ENCODE measurements around the gene PWWP2B.

Gene PWWP2B

DNA sequence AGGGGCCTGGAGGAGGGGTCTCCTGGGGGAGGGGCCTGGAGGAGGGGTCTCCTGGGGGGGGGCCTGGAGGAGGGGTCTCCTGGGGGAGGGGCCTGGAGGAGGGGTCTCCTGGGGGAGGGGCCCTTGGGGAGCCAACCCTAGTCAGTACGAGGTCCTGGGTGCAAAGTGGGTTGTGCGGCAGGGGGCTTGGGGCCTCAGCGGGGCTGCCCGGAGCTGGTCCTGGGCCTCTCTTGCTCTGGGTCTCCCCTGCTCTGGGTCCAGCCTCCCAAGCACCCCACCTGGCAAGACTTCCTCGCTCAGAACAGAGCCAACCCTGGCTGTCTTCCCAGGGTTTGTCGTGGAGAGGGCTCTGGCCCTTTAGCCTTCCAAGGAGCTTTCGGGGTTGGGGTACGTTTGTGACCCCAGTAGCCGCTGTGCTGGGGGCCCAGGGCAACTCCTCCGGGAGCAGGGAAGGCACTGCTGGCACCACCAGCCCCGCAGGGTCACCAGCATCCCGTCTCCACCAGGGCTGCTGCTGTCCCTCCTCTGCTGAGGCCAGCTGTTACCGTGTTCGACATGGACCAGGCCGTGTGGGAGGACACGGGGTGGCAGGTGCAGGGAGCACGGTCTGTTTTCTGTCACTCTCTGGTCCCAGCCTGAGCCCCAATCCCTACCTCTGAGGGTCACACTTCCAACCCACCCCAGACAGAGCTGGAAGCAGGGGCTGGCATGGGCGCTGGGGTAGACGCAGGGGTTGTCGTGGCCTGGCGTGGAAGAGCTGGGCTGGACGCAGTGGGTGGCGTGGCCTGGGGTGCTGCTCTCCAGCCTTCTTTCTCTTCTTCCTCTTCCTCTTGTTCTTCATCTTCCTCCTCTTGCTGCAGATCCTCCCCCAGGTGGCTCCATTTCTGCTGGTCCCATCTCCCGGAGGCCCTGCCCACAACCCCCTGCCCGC lies 22.8 kb downstream of the PWWP2B start:
- DNase-seq (ENCODE audit: low spot score): no peak

DNA sequence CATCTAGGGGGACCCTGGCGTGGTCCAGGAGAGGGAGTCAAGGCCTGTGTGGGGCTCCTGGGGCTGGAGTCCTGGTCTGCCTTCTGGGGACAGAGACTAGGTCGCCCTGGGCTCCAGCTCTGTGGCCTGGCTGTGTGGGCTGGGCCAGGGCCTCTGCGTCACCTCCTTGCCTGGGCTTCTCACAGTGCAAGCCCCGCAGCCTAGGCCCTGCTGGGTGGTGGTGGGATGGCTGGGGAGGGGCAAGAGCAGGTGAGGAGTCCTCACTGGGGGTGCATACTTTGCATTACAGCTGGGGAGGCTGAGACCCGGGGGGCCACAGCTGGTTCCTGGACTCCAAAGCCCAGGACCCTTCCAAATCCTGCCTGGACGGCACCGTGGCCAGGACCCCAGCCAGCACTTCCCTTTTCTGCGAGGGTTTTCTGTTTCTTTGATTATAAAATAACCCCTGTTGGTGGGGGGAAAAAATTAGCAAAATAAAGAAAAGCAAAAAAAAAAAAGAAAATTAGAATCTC lies 23.5 kb downstream of the PWWP2B start:
- DNase-seq (ENCODE audit: low spot score): no peak

DNA sequence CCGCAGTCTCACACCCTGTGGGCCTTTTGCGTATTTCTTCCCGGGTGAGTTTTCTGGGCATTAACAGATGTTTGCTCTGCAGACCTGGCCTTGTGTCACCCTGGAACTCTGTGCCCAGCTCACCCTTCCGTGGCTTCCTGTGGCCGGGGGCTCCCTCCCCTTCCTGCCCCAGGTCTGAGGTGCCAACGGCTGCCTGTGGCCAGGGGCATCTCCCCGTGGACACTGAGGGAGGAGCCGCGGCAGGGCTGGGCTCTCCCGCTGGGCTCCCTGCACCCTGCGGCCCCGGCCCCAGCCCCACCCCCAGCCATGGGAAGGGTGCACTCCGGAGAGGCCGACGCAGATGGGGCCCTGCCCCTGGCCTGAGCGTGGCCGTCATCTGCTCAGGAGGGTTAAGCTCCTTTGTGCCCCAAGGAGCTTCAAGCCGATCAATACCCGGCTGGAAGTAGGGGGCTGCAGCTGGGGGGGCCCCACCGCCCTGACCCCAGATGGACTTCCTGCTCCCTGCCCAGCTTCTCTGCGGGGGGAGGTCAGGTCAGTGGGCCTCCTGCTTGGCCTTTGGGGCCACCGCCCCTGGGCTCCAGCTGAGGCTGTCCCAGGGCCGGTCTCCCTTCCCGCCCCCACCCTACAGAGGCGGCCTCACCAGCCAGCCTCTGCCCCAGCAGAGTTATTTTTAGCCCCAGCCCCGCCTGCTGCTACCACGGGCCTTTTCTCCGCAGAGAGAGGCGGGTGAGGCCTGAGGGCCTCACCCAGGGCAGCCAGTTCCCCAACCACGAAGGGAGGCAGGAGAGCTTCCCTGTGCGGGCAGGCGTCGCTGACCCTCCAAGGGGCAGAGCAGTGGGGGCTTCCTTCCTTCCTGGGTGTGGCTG lies 24.2 kb downstream of the PWWP2B start:
- DNase-seq (ENCODE audit: low spot score): no peak

DNA sequence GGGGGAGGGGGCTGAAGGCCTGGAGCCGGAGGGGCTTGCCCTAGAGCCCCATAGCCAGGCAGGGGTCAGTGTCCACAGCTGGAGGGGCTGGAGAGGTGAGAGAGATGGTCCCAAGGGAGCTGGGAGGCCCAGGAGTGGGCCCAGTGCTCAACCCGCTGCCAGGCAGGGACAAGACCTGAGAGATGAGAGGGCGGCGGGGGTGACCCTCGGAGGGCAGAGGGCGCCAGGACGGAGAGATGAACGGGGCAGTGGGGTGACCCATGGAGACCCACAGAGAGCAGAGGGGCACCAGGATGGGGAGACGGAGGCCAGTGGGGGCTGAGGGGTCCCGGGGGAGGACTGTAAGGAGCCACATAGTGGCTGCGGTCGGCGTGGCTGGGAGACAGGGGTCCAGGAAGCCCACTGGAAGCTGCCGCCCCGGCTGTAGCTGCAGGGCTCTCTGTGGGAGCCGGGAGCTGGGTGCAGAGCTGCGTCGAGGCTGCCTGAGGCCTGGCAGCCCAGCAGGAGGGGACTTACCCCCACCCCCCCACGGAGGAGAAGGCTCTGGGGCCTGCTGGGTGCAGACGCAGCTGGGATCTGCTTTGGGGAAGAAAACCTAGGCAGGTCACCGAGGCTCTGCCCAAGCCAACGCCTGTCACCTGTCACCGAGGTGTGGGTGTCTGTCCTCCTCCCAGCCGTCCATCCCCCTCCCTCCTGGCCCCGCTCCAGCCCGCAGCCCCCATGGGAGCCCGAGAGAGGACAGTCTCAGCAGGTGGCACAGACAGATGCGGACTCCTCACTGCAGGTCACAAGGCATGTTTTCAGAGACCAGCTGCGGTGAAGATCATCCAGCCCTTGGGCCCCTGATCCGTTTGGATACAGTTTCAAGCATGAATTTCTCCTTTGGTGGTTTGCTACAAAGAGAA lies 25.1 kb downstream of the PWWP2B start:
- DNase-seq (ENCODE audit: low spot score): no peak

DNA sequence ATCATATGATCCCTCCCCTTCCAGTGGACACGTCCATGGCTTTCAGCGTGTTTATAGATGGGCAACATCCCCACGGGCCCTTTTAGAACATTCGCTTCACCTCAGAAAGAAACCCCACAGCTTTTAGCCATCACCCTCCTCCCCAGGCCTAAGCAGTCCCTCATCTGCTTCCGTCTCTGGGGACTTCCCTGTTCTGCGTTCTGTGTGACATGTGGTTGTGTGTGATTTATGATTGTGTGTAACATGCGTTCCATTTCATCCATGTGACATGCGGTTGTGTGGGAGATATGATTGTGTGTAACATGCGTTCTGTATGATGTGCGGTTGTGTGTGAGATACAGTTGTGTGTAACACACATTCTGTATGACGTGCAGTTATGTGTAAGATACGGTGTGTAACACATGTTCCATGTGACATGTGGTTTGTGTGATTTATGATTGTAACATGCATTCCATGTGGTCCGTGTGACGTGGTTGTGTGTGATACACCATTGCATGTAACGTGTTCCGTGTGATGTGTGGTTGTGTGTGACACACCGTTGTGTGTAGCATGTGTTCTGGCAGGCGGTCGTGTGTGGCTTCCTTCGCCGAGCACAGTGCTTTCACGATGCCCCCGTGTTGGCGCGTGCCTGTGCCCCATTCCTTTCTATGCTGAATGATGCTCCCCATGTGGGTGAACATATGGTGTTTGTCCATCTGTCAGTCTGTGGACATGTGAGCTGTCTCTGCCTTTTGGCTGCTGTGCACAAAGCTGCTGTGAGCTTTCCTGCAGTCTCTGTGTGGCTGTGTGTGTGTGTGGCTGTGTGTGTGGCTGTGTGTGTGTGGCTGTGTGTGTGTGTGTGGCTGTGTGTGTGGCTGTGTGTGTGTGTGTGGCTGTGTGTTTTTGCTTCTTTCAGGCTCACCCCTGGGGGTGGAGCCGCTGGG lies 26.2 kb downstream of the PWWP2B start:
- no peak for DNase-seq (ENCODE audit: low spot score)

DNA sequence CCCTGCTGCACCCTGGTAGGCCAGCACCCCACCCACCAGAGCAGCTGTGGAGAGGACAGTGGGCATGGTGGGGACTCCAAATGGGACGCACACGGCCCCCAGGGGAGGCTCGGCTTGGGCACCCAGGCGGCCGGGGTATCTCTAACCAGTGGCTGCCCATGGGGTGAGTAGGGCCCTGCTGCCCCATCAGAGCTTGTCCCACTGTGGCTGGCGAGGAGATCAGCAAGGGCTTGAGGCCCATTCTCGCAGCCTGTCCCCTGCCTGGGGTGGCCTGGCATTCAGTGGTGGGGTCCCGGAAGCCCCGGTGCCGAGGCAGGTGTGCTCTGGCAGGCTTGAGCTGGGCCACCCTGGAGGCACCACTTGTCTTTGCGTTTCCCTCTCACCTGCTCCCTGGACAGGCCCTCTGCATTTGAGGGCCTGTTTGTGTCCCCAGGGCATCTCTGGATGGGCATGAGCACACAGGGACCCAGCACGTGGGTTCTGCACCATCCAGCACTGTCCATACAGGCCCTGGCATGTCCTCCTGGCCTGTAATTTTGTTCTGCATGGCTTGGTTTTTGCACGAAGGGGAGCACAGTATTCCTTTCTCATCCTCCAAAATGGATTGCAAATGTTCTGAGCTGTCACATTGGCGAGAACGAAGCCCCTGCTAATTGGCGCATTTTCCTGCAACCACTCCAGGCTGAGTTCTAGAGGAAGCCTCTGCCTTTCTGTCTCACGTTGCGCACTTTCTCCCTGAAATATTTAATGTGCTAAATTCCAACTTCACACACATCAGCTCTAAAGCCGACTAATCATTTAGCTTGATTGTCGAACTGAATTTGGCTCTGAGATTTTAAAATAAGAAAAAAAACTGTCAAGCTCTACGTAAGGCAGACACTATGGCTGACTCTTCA lies 27.2 kb downstream of the PWWP2B start:
- no peak for DNase-seq (ENCODE audit: low spot score)

DNA sequence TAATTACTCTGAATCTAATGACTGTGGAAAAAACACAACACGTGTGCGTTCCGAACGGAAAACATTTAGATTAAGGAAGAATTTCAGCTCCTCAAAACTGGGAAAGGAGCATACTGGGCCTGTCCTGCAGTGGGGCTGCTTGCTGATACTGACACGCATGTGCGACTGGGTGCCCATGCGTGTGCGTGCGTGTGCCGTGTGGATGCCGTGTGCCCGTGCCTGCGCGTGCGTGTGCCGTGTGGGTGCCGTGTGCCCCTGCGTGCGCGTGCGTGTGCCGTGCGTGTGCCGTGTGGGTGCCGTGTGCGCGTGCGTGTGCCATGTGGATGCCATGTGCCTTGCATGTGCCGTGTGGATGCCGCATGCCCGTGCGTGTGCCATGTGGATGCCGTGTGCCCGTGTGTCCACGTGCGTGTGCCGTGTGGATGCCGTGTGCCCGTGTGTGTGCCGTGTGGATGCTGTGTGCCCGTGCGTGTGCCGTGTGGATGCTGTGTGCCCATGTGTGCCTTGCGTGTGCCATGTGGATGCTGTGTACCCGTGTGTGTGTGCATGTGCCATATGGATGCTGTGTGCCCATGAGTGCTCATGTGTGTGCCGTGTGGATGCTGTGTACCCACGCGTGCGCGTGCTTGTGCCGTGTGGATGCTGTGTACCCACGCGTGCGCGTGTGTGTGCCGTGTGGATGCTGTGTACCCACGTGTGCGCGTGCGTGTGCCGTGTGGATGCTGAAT lies 28.2 kb downstream of the PWWP2B start:
- DNase-seq (ENCODE audit: low spot score): no peak

DNA sequence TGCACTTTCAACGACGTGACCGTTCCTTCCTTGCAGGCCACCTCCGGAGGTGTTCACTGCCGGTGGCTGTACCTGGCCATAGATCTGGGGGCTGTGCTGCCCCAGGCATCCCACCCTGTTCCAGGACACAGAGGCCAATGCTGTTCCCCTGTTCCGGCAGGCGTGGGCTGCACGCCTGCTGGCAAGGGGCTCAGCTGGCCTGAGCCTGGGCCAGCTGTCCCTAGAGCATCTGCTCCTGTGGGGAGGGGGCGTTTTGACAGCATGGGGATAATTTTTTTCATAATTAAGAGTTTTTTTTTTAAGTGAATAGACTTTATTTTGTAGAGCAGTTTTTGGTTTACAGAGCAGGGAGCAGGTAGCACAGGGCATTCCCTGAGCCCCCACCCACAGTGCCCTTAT lies 28.8 kb downstream of the PWWP2B start:
- no peak for DNase-seq (ENCODE audit: low spot score)

DNA sequence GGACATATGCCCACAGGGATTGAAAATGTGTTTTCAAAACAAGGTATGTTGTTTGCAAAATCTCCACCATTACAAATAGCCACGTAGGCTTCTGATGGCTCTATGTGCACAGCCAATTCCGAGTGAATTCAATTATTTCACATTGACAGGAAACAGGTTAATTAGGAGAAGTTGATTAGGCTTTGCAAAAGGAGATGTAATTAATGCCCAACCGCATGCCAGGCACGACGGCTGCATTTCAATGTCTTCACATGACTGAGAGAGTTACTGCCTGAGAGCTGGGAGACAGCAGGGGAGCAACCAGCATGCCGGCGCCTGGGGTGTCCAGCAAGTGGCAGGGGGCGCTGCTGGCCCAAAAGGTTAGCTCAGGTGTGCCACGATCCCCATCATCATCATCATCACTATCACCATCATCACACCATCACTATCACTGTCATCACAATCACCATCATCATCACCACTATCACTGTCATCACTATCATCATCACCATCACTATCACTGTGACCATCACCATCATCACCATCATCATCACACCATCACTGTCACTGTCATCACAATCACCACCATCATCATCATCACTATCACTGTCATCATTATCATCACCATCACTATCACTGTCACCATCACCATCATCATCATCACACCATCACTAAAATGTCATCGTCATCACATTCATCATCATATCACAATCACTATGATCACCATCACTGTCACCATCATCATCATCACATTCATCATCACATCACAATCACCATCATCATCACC lies 30.2 kb downstream of the PWWP2B start:
- no peak for DNase-seq (ENCODE audit: low spot score)

DNA sequence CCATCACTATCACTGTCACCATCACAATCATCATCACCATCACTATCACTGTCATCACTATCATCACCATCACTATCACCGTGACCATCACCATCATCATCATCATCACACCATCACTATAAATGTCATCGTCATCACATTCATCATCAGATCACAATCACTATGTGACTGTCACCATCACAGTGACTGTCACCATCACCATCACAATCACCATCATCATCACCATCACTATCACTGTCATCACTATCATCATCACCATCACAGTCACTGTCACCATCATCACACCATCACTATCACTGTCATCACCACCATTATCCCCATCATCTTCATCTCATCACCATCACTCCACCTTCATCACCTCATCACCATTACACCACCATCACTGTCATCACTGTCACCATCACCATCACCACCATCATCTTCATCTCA lies 31.0 kb downstream of the PWWP2B start:
- no peak for DNase-seq (ENCODE audit: low spot score)

DNA sequence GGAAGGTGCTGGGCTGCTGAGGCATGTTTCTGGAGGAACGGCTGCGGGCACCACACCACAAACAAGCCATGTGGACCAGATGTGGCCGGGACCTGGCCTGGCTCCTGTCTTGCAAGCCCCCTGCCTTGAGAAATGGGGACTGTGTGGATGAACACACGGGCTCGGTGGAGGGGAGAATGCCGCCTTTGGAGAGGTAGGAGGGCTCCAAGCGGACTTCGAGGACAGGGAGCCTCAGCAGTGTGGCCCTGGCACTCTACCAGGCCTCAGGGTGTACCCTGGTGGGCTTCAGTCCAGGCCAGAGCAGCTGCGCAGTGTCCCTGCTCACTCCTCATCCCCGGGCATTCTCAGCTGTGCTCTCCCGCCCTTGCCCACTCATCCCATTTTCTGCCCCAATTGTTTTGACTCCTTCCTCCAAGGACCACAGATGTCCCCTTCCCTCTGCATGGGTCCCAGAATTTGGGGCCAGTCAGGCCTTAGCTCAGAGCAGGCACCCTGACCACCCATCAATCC lies 31.5 kb downstream of the PWWP2B start:
- no peak for DNase-seq (ENCODE audit: low spot score)

DNA sequence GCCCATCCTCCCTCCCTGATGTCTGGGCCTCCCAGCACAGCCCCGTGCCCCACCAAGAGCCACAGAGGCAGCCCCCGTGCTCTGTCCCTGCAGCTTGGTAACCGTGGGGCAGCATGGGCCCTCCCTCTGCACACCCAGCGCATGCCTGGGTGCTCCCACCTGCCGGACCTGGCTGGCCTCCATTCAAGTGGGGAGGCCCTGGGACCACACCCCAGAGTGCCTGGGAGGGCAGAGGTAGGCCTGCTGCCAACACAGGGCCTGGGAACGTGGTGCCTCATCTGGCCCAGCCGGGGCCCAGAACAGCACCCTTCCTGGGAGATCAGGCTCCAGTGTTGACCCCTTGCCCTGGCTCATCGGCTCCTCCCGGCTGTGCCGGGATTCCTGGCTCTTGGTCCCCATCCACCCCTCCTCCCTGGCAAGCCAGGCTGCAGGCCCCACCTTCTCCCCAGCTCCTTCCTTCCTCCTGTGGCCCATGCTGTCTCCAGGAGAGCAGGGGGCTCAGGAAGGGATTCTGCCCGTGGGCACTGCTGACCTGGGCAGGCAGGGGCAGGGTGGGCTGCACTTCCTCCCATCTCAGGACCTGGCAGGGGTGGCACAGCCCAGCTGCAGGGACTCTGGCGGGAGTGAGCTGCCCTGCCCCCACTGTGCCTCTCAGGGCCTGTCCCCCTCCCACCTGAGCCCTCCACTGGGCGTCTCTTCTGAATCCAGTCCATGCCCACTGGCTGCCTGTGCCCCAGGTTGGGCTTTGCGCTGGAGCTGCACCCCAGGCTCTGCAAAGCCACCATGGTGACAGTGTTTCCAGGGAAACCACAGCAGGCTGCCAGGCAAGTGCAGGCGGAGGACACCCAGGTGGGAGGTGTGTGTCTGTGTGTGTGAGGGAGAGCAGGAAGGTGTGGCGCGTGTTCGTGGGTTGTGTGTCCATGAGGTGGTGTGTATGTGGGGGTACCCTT lies 32.6 kb downstream of the PWWP2B start:
- DNase-seq (ENCODE audit: low spot score): no peak

DNA sequence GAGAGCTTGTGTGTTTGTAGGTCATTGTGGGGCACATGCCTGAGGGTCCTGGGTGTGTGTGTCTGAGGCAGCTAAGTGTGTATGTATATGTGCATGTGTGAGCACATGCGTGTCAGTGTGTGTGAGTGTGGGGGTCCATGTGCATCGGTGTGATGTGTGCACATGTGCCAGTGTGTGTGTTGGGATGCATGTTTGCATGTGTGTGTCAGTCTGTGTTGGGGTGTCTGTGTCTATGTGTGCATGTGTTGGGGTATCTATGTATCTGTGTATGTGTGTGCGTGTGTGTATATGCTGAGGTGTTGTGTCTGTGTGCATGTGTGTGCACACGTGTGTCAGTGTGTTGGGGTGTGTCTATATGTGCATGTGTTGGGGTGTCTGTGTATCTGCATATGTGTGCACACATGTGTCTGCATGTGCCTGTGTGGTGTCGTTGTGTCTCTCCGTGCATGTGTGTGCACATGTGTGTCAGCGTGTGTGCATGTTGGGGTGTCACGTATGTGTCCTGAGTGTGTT lies 33.3 kb downstream of the PWWP2B start:
- DNase-seq (ENCODE audit: low spot score): no peak

DNA sequence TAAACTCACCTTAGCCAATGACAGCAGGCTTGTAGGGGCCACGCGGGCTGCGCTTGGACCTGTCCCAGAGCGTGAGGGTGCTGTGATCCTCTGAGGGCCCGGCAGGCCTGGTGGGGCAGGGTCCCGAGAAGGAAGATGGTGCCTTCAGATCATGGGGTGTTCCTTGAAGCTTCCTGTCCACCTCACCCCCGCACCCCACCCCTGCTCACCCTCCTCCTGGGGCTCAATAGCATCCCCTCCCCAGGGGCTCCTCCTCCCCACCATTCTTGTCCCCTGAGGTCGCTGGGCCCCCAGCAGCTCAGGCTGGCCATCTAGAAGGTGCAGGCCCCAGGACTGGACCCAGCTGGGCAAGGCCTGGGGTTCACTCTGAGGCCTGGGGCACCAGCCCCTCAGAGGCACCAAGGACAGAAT lies 33.9 kb downstream of the PWWP2B start:
- DNase-seq (ENCODE audit: low spot score): no peak

DNA sequence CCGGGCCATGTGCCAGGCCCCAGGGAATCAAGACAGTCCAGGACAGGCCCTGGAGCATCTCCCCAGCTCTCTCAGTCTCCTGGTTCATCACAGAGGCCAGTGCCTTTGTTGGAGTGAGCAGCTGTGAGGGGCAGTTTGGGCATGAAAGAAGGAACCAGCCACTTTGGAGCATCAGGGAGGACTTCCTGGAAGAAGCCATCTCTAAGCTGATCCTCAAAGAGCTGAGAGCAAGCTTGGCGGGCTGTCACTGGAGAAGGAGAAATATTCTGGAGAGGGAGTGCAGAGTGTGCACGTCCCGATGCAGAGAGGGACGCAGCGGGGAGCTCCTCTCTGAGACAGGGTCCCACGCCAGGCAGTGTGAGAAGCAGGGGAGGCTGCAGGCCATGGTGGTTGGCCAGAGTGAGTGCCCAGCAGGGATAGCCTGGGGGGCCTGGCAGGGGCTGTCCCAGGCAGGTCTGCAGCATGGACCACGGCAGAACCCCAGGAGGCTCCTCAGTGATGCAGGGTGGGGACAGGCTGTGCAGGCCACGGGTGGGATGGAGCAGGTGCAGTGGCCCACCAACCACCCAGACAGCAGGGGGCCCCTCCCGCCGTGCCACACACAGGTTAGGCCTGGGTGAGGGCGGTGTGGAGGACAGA lies 34.7 kb downstream of the PWWP2B start:
- no peak for DNase-seq (ENCODE audit: low spot score)

DNA sequence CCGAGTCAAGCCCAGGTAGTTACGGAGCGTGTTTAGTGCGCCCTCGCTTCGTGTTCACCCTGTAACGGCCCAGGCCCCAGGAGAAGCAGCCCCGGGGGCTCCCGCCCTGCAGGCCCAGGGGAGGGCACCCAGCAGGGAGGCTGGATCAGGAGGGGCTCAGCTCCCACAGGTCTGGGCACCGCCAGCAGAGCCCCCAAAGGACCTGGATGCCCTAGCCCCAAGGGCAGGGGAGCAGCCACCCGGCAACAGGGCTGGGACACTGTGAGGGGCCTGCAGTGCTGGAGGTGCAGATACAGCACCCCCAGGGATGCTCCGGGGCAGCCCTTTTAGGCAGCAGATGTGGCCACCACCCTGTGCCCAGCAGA lies 35.2 kb downstream of the PWWP2B start:
- DNase-seq (ENCODE audit: low spot score): no peak
